OCI-LY3 (cell line): Measurements from ENCODE around the gene CHN2.

ENCODE experiments used
- CTCF ChIP-seq: fragments of 200-600, 300-600 bp; sonication (generic); IDR thresholded peaks from 2 replicates; pipeline ENCODE4 v1.5.1; 2014; ENCODE audit warnings: antibody characterized with exemption, low read length, low read depth
- EZH2phosphoT487 ChIP-seq: fragments of 200-600 bp; shearing (Covaris generic); IDR thresholded peaks from 2 replicates; pipeline ENCODE4 v1.6.1; 2018; ENCODE audit warnings: antibody characterized with exemption, mixed run types, low read depth

DNA sequence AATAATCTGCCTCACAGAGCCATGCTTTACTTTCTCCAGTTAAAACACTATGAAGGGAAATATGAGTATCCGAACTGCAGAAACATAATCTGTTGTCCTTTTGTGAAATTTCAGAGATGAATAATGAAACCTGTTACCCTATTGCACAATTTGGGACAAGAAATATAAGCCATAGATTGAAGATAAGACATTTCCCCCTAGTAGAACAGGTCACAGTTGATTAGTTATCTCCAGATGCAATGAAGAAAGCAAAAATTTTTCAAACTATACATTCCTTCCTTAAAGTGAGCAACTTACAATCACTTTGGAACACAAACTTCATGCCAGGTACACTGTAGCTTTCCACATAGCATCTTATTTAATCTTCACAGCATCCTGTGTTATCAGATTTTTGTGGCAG lies 2.3 kb upstream of the CHN2 start:
- no peak for TF ChIP-seq CTCF
- TF ChIP-seq EZH2phosphoT487, result no peak
